Vagina (tissue), 2 donors: ENCODE results near the gene AGBL4.

Experiments used
- CTCF ChIP-seq, 3 experiments: fragments of 450-650 bp in 2 of 3; fragments of 200-600 bp in 1 of 3; sonication (generic) in 1 of 3; IDR thresholded peaks; one replicate each; pipeline ENCODE4 v1.5.1; 2017 to 2019; ENCODE audit warnings: antibody characterized with exemption in 3 of 3, mild to moderate bottlenecking in 2 of 3, moderate library complexity in 2 of 3
- POLR2A ChIP-seq, 2 donors: fragments of 450-650 bp; IDR thresholded peaks; one replicate each; pipeline ENCODE4 v1.6.1; 2017; ENCODE audit warnings: antibody characterized with exemption in 2 of 2, mild to moderate bottlenecking in 2 of 2, moderate library complexity in 2 of 2

- TF ChIP-seq CTCF (IDR thresholded peaks at IDR 0.05): no peak
- no peak for TF ChIP-seq POLR2A (IDR thresholded peaks at IDR 0.05)
Measured at GRCh38 chr1:48735796-48736195, 1288.0 kb downstream of the AGBL4 start.
